Stimulated activated CD4-positive, alpha-beta T cell treated with anti-CD3 and anti-CD28 coated beads, Interleukin-4, amount 100 ng/mL, for 4 hours (primary cell): Measurements from ENCODE around the gene RIBC1.
"Not testable (repeated sequence)": the region's sequence is repeated elsewhere in the genome, so short reads cannot be mapped to it uniquely, and the experiment has no call there.

Source experiments
- DNase-seq, 2 experiments: peaks; one replicate each; pipeline ENCODE4 v3.0.0-alpha.2; 2020

RIBC1 gene

GRCh38 chrX:53422861-53423306, at the start of gene RIBC1:
Gene RIBC1, plus strand, starts transcription at chrX:53422873. Its CDS starts 3,404 bp downstream, at chrX:53426277.
- no peak for DNase-seq

DNA sequence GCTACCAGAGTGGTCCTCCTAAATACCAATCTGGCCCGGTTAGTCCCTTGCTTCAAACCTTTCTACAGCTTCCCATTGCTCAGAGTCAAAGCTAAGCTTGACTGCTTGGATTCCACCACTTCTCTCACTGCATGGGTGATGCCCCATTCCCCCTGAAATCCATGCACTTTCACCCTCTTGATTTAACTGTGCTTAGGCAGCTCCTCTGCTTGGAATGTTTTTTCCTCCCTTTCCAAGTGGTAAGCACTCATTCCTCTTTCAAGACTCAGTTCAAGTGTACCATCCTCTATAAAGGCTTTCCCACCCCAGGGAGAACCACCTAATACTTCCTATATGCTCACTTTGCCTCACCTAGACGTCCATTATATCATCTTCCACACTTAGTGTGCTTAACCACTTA, 49.4 kb upstream of the RIBC1 start:
- DNase-seq = no peak

- DNase-seq = no peak
Measured at GRCh38 chrX:53374222-53374820, 48.4 kb upstream of the RIBC1 start.

DNA sequence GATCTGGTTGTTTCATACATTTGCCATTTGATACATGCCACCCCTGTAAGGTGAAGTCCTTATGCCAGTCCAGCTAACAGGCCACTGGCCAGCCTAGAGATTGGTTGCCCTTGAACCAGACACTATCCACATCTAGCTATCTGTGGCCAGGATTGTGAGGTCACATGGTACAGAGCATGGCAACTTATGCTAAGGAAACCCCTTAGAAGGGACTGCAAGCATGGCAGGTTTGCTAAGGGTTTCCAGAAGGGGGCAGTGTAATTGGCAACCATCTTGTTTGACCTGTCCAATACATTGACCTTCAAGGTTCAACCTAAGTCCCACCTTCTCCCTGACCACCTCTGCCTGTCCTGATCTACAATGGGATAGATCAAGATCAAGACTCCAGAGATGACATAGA, 47.8 kb upstream of the RIBC1 start:
- no peak for DNase-seq

GRCh38 chrX:53376888-53377287, 45.8 kb upstream of the RIBC1 start:
- no peak for DNase-seq

DNA sequence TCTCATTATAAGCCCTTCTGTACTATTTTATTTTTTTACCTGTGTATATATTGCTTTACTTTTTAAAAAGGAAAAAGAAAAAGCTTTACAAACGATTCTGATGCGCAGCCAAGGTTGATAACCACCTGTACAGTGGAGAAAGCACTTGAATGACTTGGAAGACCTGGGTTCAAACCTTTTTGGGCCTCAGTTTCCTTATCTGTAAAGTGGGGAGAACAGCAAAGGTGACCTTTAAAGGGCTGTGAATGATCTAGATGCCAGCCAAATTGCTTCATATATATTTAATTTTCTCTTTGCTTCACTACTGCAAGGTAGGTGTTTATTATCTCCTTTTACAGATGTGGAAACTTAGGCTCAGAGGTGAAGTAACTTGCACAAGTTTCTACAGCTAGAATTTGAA, 45.2 kb upstream of the RIBC1 start:
- no peak for DNase-seq

GRCh38 chrX:53379008-53379710, 43.5 kb upstream of the RIBC1 start:
- DNase-seq = no peak

- DNase-seq = no peak
Measured at GRCh38 chrX:53379747-53380146, 42.9 kb upstream of the RIBC1 start.

- no peak for DNase-seq
Measured at GRCh38 chrX:53383376-53384076, 39.1 kb upstream of the RIBC1 start.

DNA sequence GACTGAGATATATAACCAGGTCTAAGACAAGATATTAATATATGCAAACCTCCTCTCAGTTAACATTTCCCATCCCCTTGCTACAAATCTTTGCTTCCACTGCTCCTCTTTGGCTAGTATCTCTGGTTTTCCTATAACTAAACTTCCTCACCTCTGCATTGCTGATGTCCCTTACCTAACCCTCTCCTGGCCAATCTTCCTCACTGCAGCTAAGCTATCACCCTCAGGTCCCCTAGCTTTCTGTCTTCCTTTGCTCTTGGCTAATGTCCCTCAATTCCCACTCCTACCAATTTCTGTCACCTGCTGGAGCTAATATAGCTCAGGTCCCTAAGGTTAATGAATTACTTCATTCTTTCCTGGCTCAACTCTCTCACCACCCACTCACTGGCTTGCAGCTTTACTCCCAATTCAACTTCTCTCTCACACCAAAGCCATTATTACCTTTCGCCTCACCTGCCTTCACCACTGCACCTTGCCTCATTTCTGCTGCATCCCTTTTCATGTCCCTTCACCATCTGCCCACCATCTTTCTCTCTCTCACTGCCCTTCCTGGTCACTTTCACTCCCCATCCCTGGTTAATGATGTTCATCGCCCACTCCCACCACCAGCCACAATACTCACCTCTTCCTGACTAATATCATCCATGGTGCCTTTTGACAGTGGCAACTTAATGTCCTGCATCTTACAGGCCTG, 26.9 kb upstream of the RIBC1 start:
- DNase-seq = no peak

- DNase-seq = no peak
Measured at GRCh38 chrX:53398216-53398615, 24.5 kb upstream of the RIBC1 start.

- no peak for DNase-seq
Measured at GRCh38 chrX:53403535-53403934, 19.1 kb upstream of the RIBC1 start.

GRCh38 chrX:53412446-53412845, 10.2 kb upstream of the RIBC1 start:
- no peak for DNase-seq

DNA sequence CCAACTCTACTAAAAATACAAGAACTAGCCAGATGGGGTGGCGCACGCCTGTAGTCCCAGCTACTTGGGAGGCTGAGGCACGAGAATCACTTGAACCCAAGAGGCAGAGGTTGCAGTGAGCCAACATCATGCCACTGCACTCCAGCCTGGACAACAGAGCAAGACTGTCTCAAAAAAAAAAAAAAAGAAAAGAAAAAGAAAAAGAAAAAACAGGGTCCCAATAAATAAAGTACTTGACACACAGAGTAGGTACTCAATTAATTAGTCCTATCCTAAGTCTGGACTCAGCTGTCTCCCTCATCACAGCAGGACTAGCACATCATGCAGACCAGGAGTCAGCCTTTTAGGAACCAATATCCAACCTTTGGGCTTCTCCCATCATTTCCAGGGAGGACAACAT, 2.3 kb upstream of the RIBC1 start:
- DNase-seq = not testable (repeated sequence)

GRCh38 chrX:53421125-53421524, 1.5 kb upstream of the RIBC1 start:
- DNase-seq = no peak

- DNase-seq = no peak
Measured at GRCh38 chrX:53421772-53422085, 944 bp upstream of the RIBC1 start.

DNA sequence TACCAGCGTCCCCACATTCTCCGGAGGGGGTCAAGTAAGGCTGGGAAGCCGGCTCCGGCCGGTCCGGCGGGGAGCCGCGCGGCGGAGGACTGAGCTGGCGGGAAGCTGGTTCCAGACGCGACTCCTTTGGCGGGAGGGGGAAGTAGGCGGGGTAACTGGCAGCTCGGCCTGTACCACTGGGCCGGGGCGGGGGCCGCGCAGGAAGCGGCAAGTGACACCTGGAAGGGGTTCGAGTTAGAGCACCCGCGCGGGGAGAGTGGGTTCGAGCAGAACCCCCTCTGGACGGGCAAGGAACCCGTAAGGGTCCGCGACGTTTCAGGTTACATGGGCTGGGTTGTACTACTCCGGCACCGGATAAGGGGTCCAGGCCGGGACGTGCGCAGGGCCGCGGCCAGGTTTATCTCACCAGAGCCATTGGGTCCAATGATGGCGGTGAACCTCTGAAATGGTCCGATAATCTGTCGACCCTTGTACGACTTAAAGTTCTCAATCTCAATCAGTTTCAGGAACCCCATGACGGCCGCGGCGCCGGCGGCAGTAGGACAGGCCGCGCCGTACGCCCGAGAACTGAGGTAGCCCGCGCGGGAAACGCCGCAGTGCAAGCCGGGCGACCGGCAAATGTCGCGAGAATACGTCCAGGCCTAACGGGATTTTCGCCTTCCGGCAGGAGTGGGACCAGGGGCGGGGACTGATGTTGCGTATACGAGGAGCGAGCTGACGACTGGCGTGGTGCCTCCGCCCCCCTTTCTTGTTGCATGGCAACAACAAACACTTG, 400 bp upstream of the RIBC1 start, which contains the start of gene SMC1A:
Gene SMC1A, minus strand, starts transcription at position 569 of the 775 bp plus-strand sequence. Its CDS starts 54 bp downstream, at position 515.
- DNase-seq = peak; percentile 86 to 95

DNA sequence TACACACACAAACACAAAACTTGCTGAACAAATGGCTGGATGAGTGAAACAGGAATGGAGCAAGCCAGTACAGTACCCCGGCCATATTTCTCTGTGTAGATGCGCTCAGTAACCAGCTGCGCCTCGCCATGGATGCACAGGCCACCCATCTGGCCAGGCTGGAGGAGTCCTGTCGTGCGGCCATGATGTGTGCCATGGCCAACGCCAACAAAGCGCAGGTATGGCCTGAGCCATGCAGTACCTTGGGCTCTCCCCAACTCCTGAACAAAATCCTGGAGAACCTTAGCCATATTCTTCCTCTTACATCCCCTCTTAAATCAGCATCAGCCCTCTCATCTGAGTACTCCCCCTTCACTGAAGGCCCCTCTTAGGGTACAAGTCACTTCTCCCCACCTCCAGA, 7.1 kb downstream of the RIBC1 start:
- no peak for DNase-seq

DNA sequence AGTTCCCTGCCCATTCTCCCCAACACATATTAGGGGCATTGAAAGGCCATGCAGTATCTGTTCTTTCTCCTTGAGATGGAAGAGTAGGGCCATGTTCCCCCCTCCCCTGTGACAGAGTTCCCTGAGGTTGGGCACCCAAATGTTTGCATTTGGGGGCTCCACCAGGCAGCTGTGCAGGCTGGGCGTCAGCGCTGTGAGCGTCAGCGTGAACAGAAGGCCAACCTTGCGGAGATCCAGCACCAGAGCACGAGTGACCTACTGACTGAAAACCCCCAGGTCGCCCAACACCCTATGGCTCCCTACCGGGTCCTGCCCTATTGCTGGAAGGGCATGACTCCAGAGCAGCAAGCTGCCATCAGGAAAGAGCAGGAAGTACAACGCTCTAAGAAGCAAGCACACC, 7.6 kb downstream of the RIBC1 start:
- no peak for DNase-seq

GRCh38 chrX:53433651-53434639, 11.3 kb downstream of the RIBC1 start, which contains the start of gene HSD17B10:
Gene HSD17B10, minus strand, starts transcription at chrX:53434370. Its CDS starts 25 bp downstream, at chrX:53434345.
- peak; percentile 82 to 83 for DNase-seq

GRCh38 chrX:53435997-53436396, 13.3 kb downstream of the RIBC1 start:
- DNase-seq = peak; percentile 36 to 44
